Fibroblast of lung (primary cell): ENCODE measurements around the gene ZCCHC17.

ENCODE experiments used
- CTCF ChIP-seq, 2 donors: IDR thresholded peaks in 1 of 2; conservative IDR thresholded peaks in 1 of 2; 1 replicate in 1 of 2; 2 replicates in 1 of 2; pipeline ENCODE4 v1.5.1; 2011 to 2012; ENCODE audit warnings: low read length in 2 of 2, control low read depth in 1 of 2, inconsistent platforms in 1 of 2, low read depth in 1 of 2, mild to moderate bottlenecking in 1 of 2
- EZH2 ChIP-seq: IDR thresholded peaks from 2 replicates; pipeline ENCODE4 v1.5.1; 2012; ENCODE audit warnings: low read length, control low read depth, mild to moderate bottlenecking; ENCODE audit errors: missing control alignments

DNA sequence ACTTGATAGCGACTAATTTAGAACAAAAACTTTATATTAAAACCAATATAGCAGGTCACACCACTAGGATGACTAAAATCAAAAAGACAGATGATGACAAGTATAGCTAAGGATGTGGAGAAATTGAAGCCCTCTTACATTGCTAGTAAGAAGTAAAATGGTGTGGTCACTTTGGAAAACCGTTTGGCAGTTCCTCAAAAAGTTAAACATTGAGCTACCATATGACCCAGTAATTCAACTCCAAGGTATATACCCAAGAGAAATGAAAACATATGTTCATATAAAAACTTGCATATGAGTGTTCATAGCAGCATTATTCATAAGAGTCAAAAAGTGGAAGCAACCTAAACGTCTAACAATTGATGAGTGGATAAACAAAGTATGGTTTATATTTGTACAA lies 103.1 kb downstream of the ZCCHC17 start:
- TF ChIP-seq CTCF (conservative IDR thresholded peaks at IDR 0.05 in 1 of 2, IDR thresholded peaks at IDR 0.05 in 1 of 2; ENCODE audit: low read depth in 1 of 2, low read length in 2 of 2), result no peak
- TF ChIP-seq EZH2, result no peak
